HG02571 (cell line): ENCODE results near the gene COLQ.
"Not testable (repeated sequence)": the region's sequence is repeated elsewhere in the genome, so short reads cannot be mapped to it uniquely, and the experiment has no call there.

Source experiments
- ATAC-seq: cut with Tn5 transposase; IDR thresholded peaks from one replicate; pipeline ENCODE4 v1.9.1; 2021; ENCODE audit warnings: mild to moderate bottlenecking, moderate library complexity; ENCODE audit not compliant: unreplicated experiment

The COLQ gene

GRCh38 chr3:15430624-15431023, 90.9 kb downstream of the COLQ start:
- no peak for ATAC-seq

- ATAC-seq = no peak
Observed at GRCh38 chr3:15429080-15429479, 92.4 kb downstream of the COLQ start.

GRCh38 chr3:15428539-15428938, 93.0 kb downstream of the COLQ start:
- ATAC-seq = no peak

GRCh38 chr3:15427981-15428380, 93.5 kb downstream of the COLQ start:
- ATAC-seq = no peak

- peak; percentile 87 for ATAC-seq
Observed at GRCh38 chr3:15427182-15427880, 94.2 kb downstream of the COLQ start, which contains the start of the genes EAF1 and METTL6. Gene EAF1, plus strand, starts transcription at chr3:15427598. Its CDS starts 182 bp downstream, at chr3:15427780. Gene METTL6, minus strand, starts transcription at chr3:15427544. Its CDS starts 1,033 bp downstream, at chr3:15426511.

GRCh38 chr3:15426579-15427118, 94.9 kb downstream of the COLQ start:
- no peak for ATAC-seq

GRCh38 chr3:15420871-15421270, 100.6 kb downstream of the COLQ start:
- ATAC-seq = no peak

GRCh38 chr3:15410966-15411365, 110.5 kb downstream of the COLQ start:
- ATAC-seq = not testable (repeated sequence)

GRCh38 chr3:15409774-15410173, 111.7 kb downstream of the COLQ start:
- no peak for ATAC-seq

GRCh38 chr3:15409239-15409638, 112.3 kb downstream of the COLQ start:
- ATAC-seq = no peak

GRCh38 chr3:15405448-15406050, 116.0 kb downstream of the COLQ start:
- ATAC-seq = no peak

GRCh38 chr3:15404767-15405166, 116.7 kb downstream of the COLQ start:
- no peak for ATAC-seq

GRCh38 chr3:15403965-15404364, 117.5 kb downstream of the COLQ start:
- no peak for ATAC-seq

- no peak for ATAC-seq
Observed at GRCh38 chr3:15403495-15403894, 118.0 kb downstream of the COLQ start.

- ATAC-seq = no peak
Observed at GRCh38 chr3:15401936-15402335, 119.6 kb downstream of the COLQ start.
